KMS-11 (cell line): ENCODE results near the gene GLIS2.

Experiments used
- H2AFZ ChIP-seq: fragments of 200-600 bp; sonication (generic); 2 replicates; pipeline ENCODE4 v1.6.1; 2016; ENCODE audit warnings: antibody characterized with exemption, mixed run types, low read depth
- H3K27ac ChIP-seq: fragments of 200-600 bp; sonication (generic); 2 replicates; pipeline ENCODE4 v1.6.1; 2016; ENCODE audit warnings: mild to moderate bottlenecking, mixed run types
- H3K27me3 ChIP-seq: fragments of 200-600 bp; sonication (generic); 2 replicates; pipeline ENCODE4 v1.6.1; 2017; ENCODE audit warnings: mild to moderate bottlenecking, low read depth, mixed run types, moderate library complexity; ENCODE audit not compliant: insufficient read depth
- H3K36me3 ChIP-seq: fragments of 200-600 bp; sonication (generic); 2 replicates; pipeline ENCODE4 v1.6.1; 2017; ENCODE audit warnings: mild to moderate bottlenecking, mixed run types; ENCODE audit not compliant: insufficient read depth
- H3K4me1 ChIP-seq: fragments of 200-600 bp; sonication (generic); 2 replicates; pipeline ENCODE4 v1.6.1; 2016; ENCODE audit warnings: mild to moderate bottlenecking, low read depth, mixed run types; ENCODE audit not compliant: poor library complexity, severe bottlenecking
- H3K4me2 ChIP-seq: fragments of 200-600 bp; sonication (generic); 2 replicates; pipeline ENCODE4 v1.7.0; 2016; ENCODE audit warnings: mild to moderate bottlenecking, mixed run types
- H3K4me3 ChIP-seq: fragments of 200-600 bp; sonication (generic); IDR thresholded peaks from 2 replicates; pipeline ENCODE4 v1.6.1; 2017; ENCODE audit warnings: low read depth, low read length, mixed read lengths; ENCODE audit not compliant: insufficient read depth
- H3K79me2 ChIP-seq: fragments of 200-600 bp; sonication (generic); 2 replicates; pipeline ENCODE4 v1.6.1; 2016; ENCODE audit warnings: low read depth, mixed run types; ENCODE audit not compliant: insufficient read depth
- H3K9ac ChIP-seq: fragments of 200-600 bp; sonication (generic); 2 replicates; pipeline ENCODE4 v1.6.1; 2016; ENCODE audit warnings: mild to moderate bottlenecking, mixed run types
- H4K20me1 ChIP-seq: fragments of 200-600 bp; sonication (generic); 2 replicates; pipeline ENCODE4 v1.6.1; 2016; ENCODE audit warnings: mild to moderate bottlenecking, mixed run types; ENCODE audit not compliant: insufficient read depth
- TF ChIP-seq, protein P1 (sequence below): fragments of 200-600 bp; sonication (generic); conservative IDR thresholded peaks from 2 replicates; pipeline ENCODE4 v1.6.1; 2017; ENCODE audit warnings: low read depth, mild to moderate bottlenecking, antibody characterized with exemption, low read length, moderate library complexity, mixed read lengths

GLIS2 gene

DNA sequence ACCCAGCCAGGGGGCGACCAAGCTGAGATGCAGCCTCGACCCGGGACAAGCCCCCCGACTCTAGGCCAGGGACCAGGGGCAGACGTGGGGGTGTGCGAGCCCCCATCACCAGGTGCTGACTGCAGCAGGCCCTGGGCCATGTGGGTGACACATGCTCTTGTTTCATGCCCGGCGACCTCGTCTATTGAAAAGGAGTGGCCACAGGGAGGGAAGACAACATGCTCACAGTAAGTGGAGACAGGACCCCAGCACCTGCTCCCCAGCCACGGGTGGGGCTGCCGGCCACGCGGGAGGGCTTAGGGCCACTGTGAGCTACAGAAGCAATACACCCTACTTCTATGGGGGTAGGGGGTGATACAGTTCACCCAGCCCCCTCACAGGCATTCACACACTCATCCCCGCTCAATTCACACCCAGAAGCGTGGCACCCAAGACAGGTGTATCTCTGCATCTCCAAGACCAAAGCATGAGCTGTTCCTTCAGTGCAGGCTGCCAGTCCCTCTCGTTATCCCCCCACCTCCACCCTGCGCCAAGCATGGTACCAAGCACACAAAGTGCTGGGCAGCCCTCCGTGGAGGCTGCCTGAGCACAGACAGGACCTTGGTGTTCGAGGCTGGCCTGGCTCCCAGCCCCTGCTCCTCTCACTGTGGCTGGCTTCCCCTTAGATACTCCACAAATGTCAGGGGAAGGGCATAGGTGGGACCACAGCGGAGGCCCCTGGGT lies 69.4 kb downstream of the GLIS2 start:
- no peaks in the 10 kb centered on the region for H4K20me1 ChIP-seq
- no peak overlapping the region for H3K4me3 ChIP-seq
- no peak overlapping the region for H3K9ac ChIP-seq
- H3K4me1 ChIP-seq, result no peaks in the 10 kb centered on the region
- no peaks in the 10 kb centered on the region; the same call in 1 of the 2 replicates for H3K79me2 ChIP-seq
- TF ChIP-seq, protein P1, sequence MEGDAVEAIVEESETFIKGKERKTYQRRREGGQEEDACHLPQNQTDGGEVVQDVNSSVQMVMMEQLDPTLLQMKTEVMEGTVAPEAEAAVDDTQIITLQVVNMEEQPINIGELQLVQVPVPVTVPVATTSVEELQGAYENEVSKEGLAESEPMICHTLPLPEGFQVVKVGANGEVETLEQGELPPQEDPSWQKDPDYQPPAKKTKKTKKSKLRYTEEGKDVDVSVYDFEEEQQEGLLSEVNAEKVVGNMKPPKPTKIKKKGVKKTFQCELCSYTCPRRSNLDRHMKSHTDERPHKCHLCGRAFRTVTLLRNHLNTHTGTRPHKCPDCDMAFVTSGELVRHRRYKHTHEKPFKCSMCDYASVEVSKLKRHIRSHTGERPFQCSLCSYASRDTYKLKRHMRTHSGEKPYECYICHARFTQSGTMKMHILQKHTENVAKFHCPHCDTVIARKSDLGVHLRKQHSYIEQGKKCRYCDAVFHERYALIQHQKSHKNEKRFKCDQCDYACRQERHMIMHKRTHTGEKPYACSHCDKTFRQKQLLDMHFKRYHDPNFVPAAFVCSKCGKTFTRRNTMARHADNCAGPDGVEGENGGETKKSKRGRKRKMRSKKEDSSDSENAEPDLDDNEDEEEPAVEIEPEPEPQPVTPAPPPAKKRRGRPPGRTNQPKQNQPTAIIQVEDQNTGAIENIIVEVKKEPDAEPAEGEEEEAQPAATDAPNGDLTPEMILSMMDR, result no peak
- H3K27me3 ChIP-seq, result no peaks in the 10 kb centered on the region
- no peaks in the 10 kb centered on the region for H3K36me3 ChIP-seq
- no peak overlapping the region for H3K4me2 ChIP-seq
- no peak overlapping the region for H3K27ac ChIP-seq
- H2AFZ ChIP-seq, result no peak overlapping the region

DNA sequence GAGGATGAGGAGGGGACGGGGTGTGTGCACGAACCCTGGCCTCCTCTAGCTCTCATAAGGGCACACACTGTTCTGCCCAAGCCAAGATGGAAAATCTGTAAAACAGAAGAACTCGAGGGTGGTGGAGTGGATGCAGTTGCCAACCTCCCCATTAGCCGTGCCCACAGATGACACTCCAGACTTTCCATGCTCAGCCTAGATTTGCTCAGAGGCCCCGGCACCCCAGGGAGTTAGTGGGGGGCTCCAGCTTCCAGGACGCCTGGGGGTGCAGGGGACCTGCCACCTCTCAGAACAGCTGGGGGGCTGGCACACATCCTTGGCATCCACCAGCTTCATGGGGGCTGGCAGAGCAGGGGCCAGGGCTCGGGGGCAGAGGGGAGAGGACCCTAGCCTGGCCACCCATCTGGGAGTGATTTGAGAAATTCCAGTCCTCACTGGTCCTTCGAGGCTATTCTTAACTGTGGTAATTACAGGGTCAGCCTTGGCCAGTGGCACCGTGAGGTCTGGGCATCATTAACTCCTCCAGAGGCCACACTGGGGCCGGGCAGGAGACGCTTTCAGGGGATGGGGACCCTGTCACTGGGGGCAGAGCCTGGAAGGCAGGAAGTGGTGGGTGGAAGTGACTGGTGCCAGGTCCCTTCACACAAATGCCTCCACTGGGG lies 70.1 kb downstream of the GLIS2 start:
- Histone ChIP-seq H3K4me2 (no peak overlapping the region), H3K79me2 (no peaks in the 10 kb centered on the region; the same call in 1 of the 2 replicates), H2AFZ (no peak overlapping the region), H3K4me1 (no peaks in the 10 kb centered on the region), H3K27ac (no peak overlapping the region), H3K9ac (no peak overlapping the region), H4K20me1 (no peaks in the 10 kb centered on the region), H3K36me3 (no peaks in the 10 kb centered on the region), H3K27me3 (no peaks in the 10 kb centered on the region), H3K4me3 (no peak overlapping the region)
- TF ChIP-seq, protein P1, result no peak

DNA sequence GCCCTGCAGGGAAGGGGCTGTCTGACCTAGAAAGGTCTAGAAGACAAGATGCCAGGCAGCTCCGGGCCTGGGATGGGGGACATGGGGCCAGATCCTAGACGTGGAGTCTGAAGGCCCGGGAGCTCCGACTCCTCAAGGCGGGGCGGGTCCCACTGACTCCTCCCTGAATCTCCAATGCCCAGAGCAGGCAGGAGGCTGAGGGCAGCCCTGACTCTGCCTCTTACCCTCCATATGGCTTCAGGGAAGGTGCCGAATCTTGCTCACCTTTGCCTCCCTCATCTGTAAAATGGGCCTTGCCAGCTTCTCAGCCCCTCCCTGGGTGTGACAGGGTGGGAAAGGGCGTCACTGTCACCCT lies 70.6 kb downstream of the GLIS2 start:
- H4K20me1 ChIP-seq, result no peaks in the 10 kb centered on the region
- no peaks in the 10 kb centered on the region for H3K27me3 ChIP-seq
- no peak overlapping the region for H3K27ac ChIP-seq
- no peaks in the 10 kb centered on the region; the same call in 1 of the 2 replicates for H3K79me2 ChIP-seq
- H3K4me1 ChIP-seq, result no peaks in the 10 kb centered on the region
- TF ChIP-seq, protein P1, result no peak
- H2AFZ ChIP-seq, result no peak overlapping the region
- H3K4me3 ChIP-seq, result no peak overlapping the region
- H3K9ac ChIP-seq, result no peak overlapping the region
- H3K4me2 ChIP-seq, result no peak overlapping the region
- H3K36me3 ChIP-seq, result no peaks in the 10 kb centered on the region

DNA sequence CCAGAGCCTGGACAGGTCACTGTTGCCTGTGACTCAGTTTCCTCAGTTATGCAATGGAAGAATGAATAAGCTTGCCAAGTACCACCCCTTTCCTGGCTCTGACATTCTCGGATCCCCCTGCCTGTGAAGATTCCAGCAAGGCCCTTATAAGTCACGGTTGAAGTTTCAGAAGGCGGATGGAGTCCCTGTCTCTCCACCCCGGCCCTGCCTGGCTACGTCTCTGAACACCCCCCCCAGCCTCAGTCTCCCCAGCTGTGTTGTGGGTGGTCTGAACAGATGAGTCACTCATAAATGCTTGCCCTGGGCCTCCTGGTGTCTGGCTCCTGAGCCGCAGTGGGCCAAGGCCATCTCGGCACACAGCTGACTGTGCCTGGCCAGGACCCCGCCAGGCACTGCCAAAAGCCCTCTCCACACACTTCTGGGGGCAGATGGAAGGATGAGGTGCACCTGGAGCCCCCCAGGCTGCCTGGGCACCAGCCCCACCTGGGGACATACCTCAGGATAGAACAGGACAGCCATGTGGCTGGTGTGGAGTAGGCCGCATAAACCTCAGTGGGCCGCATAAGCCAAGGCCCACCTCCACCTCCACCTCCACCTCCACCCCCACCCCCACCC lies 71.2 kb downstream of the GLIS2 start:
- H3K4me2 ChIP-seq, result no peak overlapping the region
- TF ChIP-seq, protein P1, result no peak
- H3K9ac ChIP-seq, result no peak overlapping the region
- no peaks in the 10 kb centered on the region for H3K36me3 ChIP-seq
- no peak overlapping the region for H2AFZ ChIP-seq
- no peaks in the 10 kb centered on the region for H3K27me3 ChIP-seq
- no peaks in the 10 kb centered on the region for H3K4me1 ChIP-seq
- H3K27ac ChIP-seq, result no peak overlapping the region
- H3K79me2 ChIP-seq, result no peaks in the 10 kb centered on the region; the same call in 1 of the 2 replicates
- H3K4me3 ChIP-seq, result no peak overlapping the region
- no peaks in the 10 kb centered on the region for H4K20me1 ChIP-seq
